ENCODE data around the gene SMYD1.

Gene SMYD1

DNA sequence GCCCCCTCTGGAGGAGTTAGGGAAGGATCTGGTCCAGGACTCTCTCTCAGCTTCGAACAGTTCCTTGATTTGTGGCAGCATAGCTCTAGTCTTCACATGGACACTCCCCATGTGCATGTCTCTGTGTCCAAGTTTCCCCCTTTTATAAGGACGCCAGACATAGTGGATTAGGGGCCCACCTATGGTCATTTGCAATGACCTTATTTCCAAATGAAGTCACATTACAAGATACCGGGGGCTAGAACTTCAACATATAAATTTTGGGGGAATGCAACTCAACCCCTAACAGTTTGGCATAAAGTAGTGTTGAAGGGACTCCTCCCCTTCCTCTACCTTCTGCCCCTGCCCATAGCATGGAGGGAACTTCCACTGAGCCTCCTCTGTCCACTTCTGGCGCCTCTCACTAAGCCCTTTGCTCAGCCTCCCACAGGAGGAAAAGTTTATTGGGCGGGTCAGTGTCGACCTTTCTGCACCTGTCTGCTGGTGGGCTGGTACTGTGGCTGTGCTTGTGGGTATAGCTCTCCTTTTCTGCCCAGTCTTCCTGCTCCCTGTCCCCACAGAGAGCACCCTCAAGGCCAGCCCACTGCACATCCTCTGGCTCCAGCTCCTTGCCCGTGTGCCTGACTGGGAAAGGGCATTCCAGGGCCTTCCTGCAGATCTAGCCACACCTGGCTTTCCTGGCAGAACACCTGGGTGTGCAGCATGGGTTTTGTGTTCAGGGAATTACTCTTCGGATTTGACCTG, 54.7 kb downstream of the SMYD1 start:
- in situ Hi-C loops (cut with HindIII; ENCODE audit: low pct_unique_long_range_greater_than_20kb, low sequenced_read_pairs): no loop called here
- DNase-seq (ENCODE audit: low read depth in 1 of 2, low spot score in 1 of 2): no peak
- no peak for TF ChIP-seq JUND (IDR thresholded peaks at IDR 0.05; ENCODE audit: low read depth)

GRCh38 chr2:88123164-88123974, 55.7 kb downstream of the SMYD1 start:
- DNase-seq (ENCODE audit: low read depth in 1 of 2, low spot score in 1 of 2): no peak
- TF ChIP-seq JUND (IDR thresholded peaks at IDR 0.05; ENCODE audit: low read depth): no peak
- in situ Hi-C loops (cut with HindIII; ENCODE audit: low pct_unique_long_range_greater_than_20kb, low sequenced_read_pairs): no loop called here

GRCh38 chr2:88123975-88124917, 56.6 kb downstream of the SMYD1 start:
- no peak for TF ChIP-seq JUND (IDR thresholded peaks at IDR 0.05; ENCODE audit: low read depth)
- no peak for DNase-seq (ENCODE audit: low read depth in 1 of 2, low spot score in 1 of 2)
- in situ Hi-C loops (cut with HindIII; ENCODE audit: low pct_unique_long_range_greater_than_20kb, low sequenced_read_pairs): no loop called here

GRCh38 chr2:88125344-88125923, 57.8 kb downstream of the SMYD1 start:
- no peak for DNase-seq (ENCODE audit: low read depth in 1 of 2, low spot score in 1 of 2)
- TF ChIP-seq JUND (IDR thresholded peaks at IDR 0.05; ENCODE audit: low read depth): no peak
- in situ Hi-C loops (cut with HindIII; ENCODE audit: low pct_unique_long_range_greater_than_20kb, low sequenced_read_pairs): no loop called here

- no peak for TF ChIP-seq JUND (IDR thresholded peaks at IDR 0.05; ENCODE audit: low read depth)
- DNase-seq (ENCODE audit: low read depth in 1 of 2, low spot score in 1 of 2): no peak
- in situ Hi-C loops (cut with HindIII; ENCODE audit: low pct_unique_long_range_greater_than_20kb, low sequenced_read_pairs): no loop called here
Observed at GRCh38 chr2:88125924-88126771, 58.5 kb downstream of the SMYD1 start.

- TF ChIP-seq JUND (IDR thresholded peaks at IDR 0.05; ENCODE audit: low read depth): no peak
- in situ Hi-C loops (cut with HindIII; ENCODE audit: low pct_unique_long_range_greater_than_20kb, low sequenced_read_pairs): no loop called here
- no peak for DNase-seq (ENCODE audit: low read depth in 1 of 2, low spot score in 1 of 2)
Observed at GRCh38 chr2:88126772-88127637, 59.4 kb downstream of the SMYD1 start.

DNA sequence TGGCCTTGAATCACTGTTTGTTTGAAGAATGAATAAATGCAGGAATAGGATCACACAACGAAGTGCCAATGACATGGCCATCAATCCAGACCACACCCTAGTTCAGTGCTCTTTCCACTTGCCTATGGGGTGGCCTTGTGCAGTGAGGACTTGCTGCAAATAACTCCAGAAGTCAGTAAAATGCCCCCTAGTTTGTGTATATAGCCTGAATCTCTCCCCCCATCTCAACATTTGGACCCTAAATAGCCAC, 59.9 kb downstream of the SMYD1 start:
- in situ Hi-C loops (cut with HindIII; ENCODE audit: low pct_unique_long_range_greater_than_20kb, low sequenced_read_pairs): no loop called here
- no peak for TF ChIP-seq JUND (IDR thresholded peaks at IDR 0.05; ENCODE audit: low read depth)
- no peak for DNase-seq (ENCODE audit: low read depth in 1 of 2, low spot score in 1 of 2)

- no peak for TF ChIP-seq JUND (IDR thresholded peaks at IDR 0.05; ENCODE audit: low read depth)
- no peak for DNase-seq (ENCODE audit: low read depth in 1 of 2, low spot score in 1 of 2)
- in situ Hi-C loops (cut with HindIII; ENCODE audit: low pct_unique_long_range_greater_than_20kb, low sequenced_read_pairs): no loop called here
Observed at GRCh38 chr2:88127888-88128653, 60.4 kb downstream of the SMYD1 start, which contains the start of gene FABP1. TSS of gene FABP1 (minus strand) at chr2:88128062. CDS start at chr2:88128017, 45 bp downstream.

DNA sequence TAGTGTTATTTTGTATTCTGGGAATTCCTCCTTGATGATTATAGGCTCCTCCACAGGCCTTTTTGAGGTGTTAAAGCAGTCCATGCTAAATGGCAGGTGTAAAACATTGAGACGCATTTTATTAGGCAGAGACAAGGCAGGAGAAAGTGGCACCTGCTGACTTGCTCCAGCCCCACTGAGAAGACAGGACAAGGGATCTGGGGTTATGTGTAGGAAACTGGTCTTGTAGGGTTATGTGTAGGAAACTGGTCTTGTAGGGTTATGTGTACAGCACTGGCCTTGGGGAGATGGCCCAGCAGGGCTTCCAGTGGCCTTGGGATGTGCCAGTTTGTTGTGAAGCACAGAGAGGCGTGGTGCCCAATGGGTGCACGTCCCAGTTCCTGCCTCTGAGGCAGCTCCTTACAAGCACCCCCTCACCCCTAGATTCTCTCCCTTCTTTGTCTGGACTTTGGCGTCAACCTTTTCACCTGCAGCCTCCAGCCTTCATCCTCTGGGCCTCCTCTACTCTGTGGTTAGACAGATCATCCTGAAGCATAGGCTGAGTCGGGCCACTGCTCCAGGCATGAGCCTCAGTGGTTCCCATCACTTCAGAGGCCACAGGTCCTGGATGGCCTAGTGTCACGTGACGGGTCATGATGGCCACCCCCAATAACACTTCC, 61.2 kb downstream of the SMYD1 start:
- no peak for DNase-seq (ENCODE audit: low read depth in 1 of 2, low spot score in 1 of 2)
- no peak for TF ChIP-seq JUND (IDR thresholded peaks at IDR 0.05; ENCODE audit: low read depth)
- in situ Hi-C loops (cut with HindIII; ENCODE audit: low pct_unique_long_range_greater_than_20kb, low sequenced_read_pairs): no loop called here
